Glomerular endothelial cell (primary cell): ENCODE results near the gene CGB7. TPM values are rescaled to one million over a fixed set of nuclear protein-coding genes. Genes with fewer than 3 reads are reported as not detected.
"Not testable (repeated sequence)": the region's sequence is repeated elsewhere in the genome, so short reads cannot be mapped to it uniquely, and the experiment has no call there.

ENCODE experiments used
- DNase-seq: peaks from one replicate; pipeline ENCODE4 v3.0.0-alpha.2; 2011; ENCODE audit warnings: low read depth, low spot score; ENCODE audit errors: extremely low read depth
- total RNA-seq: library from RNA; depleted of rRNA; stranded (reverse); fragments of >200 nt; gene quantifications from 2 replicates; pipeline ENCODE4 v1.2.3, GENCODE V29; 2015

The CGB7 gene
- total RNA-seq: not detected in 2 replicates

GRCh38 chr19:49057636-49058234 is at the start of gene CGB7:
Gene CGB7 (minus strand): TSS chr19:49057749. CDS start chr19:49055375, 2,374 bp downstream.
- no peak for DNase-seq

GRCh38 chr19:49106648-49107135 is 49.1 kb upstream of the CGB7 start:
- no peak for DNase-seq

DNA sequence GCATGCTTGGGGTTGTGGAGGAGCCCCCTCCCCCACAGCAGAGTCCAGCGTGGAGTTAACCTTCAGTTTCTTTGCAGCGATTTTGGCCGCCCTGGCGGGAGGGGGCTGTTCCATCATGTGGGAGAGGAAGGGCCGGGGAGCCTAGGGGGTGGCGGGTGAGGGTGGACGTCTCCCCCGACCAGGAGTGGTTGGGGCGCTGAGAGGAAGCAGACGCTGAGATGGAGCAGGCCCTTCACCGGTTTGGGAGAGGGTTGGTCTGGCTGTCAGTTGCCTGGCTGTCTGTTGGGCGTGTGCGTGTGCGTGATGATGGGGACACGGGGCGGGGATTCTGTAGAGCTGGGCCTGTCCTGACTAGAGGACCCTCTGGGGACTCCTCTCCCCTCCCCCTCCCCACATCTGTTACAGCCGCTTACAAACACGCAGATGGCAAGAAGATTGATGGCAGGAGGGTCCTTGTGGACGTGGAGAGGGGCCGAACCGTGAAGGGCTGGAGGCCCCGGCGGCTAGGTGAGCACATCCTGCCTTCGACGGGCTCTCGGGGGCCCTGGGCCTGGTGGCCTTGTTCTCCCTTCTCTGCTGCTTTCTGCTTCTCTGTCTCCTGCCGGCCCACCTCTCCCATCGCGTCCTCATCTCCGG is 46.8 kb upstream of the CGB7 start:
- DNase-seq: no peak

DNA sequence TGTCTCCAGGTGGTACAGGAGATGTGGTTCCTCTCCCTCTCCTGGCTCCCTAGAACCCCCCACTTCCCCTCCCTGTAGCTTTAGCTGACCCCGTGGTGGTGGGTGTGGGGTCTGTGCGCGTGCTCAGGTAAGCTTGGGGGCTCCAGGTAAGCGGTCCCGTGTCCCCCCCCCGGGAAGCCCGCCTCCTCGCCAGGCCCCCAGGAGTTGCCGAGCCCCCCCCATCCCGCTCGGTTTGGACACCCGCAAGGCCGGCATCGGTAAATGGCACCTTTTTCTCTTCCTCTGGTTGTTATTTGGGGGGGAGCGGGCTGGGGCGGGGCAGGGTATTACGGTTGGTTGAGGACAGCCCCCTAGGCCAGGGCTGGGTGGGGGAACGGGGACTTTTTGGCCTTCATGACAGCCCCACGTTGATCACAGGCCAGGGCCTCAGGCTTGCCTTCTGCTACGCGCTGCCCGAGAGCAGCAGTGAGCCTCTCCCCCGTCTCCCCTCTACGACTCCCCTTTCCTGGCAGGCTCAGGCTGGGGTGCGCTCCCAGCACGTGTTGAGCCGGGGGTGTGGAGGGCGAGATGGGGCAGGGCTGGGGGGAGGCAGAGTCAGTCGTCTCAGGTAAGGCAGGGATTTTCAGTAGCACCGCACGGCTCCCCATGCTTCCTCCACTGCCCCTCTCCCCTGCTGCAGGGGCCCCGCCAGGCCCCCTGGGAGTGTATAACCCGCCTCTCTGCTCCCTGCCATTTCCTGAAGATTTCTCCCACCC is 46.0 kb upstream of the CGB7 start:
- DNase-seq: no peak

DNA sequence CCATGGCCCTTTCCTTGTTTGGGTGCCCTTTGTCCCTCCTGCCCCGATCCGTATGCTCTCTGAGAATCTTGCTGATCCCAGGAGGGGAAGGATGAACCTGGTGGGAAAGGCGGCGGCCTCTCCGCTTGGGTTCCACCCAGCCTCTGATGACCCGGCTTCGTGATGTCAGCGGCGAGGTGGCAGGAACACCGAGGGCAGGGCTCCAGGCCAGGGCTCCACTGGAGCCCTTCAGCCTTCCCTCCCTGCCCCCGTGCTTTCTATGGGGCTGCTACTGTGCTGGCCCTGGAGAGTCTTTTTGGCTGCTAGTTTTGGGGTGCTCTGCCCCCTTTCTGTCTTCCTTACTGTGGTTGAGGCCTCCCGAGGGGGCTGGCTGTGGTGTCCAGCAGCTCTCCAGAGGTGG is 44.8 kb upstream of the CGB7 start:
- no peak for DNase-seq

DNA sequence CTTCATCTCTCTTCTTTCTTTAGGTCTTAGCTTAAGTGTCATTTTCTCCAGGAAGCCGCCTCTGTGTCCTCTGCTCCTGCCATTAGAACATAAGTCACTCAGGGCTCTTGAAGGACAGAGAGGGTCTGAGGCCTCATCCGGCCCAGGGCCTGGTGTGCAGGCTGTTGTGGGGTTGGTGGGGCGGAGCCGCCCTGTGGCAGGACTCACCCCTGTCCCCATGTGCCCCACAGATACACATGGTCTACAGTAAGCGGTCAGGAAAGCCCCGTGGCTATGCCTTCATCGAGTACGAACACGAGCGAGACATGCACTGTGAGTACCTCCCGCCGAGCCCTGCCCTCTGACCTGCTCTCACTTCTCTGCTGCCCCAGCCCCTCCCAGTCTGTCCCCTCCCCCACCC is 43.6 kb upstream of the CGB7 start:
- no peak for DNase-seq

DNA sequence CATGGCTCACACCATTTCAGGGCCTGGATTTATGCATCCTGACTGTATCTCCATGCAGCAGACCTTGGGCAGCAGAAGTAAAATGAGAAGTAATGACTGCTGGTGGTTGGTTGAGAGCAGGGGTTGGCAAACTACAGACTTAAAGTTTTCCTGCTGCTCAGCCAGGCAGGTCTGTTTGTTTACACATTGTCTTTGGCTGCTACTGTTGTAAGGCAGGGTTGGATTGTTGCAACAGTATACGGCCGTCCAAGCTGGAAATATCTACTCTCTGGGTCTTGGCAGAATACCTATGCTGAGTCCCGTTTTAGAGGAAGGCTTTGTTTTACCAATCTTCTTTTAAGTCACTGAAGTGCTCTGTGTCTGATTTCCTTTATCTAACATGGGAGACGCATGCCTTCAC is 41.2 kb upstream of the CGB7 start:
- DNase-seq: no peak

- DNase-seq: no peak
These were observed 40.1 kb upstream of the CGB7 start for GRCh38 chr19:49097453-49098288.

DNA sequence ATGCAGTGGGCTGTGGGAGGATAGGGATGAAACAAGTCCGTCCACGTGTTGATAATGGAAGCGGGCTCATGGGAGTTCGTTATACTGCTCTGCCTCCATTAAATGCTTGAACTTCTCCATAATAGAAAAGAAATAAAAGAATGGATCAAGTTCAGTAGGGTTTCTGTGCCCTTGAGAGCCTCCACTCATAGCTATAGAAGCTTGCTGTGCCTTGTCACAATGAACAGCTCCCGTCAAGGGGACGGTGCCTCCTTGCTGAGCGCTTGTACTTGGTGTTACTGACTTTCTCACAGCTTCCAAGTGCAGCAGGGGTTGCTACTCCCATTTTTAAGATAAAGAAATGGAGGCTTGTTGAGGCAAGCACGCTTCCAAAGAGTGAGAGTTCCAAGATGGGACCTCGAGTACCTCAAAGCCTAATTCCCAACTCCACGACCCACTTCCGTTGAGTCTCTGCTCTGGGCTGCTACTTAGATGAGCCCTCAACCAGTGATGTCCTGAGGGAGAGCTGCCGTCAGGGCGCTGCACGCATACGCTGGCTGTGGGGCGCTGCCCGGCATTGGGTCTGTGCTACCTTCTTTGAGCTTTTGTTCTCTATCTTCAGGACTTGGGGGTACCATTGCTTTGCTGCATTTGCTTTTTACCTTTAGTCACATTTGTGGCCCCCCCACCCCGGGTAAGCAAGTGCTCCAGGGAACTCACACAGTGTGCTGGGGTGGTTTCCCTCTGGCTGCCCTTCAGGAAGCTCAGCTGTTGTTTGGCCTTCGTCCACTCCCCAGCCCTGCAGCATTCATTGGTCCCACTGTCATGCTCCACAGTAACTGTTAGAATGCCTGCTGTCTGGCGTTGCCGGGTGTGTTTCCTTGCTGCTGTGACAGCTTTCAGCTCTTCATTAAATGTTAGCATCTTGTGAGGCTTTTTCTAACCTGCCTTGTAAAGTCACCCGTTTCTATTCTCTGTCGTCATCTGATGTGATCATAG is 37.2 kb upstream of the CGB7 start:
- DNase-seq: no peak

GRCh38 chr19:49092686-49093085 is 35.1 kb upstream of the CGB7 start:
- DNase-seq: no peak

DNA sequence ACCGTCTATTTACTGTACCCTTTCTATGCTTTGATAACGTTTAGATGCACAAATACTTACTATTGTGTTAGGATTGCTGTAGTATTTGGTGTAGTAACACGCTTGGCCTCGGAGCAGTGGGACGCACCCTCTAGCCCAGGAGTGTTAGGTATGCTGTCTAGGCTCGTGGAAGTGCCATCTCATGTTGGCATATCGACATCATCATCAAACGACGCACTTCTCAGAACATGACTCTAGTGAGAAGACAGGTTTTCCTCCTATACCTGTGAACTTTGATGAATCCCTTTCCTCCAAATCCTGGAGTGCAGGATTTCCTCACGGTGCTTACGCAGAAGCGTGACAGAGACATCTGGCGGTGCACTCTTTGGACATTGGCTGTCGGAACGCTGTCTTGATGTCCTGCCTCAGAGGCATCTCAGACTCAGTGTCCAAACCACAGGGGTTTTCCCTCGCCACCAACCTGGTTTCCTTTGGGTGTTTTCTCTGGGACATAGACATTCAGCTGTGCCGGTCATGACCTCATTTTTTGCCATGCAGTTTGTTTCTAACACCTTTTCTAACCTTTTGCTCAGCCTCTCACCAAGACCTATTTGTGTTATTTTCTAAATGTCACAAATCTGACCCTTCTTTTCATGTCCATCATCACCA is 34.0 kb upstream of the CGB7 start:
- DNase-seq: no peak

DNA sequence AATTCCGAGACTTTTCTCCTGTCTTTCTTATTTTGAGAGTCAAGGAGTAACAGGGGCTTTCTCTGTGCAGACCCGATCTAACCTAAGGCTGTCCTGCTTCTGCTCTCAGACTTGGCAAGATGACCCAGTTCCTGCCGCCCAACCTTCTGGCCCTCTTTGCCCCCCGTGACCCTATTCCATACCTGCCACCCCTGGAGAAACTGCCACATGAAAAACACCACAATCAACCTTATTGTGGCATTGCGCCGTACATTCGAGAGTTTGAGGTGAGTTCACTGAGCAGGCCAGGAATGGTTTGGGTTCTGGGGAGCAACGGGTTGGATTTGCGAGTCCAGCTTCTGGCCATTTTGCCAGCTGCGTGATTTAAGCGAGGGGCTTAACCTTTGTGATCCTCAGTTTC is 28.7 kb upstream of the CGB7 start:
- no peak for DNase-seq

DNA sequence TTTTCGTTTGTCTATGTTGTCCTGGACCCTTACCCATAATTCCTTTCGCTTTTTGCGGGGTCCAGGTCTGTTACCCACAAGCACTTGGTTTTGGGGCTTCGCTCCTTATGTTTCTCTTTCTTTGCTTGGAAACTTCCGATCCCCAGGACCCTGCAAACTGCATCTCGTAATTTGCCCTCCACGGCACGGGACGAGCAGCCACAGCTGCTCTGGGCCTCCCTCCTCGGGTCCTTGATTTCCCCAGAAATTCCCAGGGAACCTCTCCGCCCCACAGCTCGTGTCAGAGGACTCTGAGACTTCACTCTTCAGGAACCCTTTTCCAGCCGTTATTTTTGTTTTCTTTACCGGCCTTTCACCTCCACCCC is 28.3 kb upstream of the CGB7 start:
- DNase-seq: no peak

DNA sequence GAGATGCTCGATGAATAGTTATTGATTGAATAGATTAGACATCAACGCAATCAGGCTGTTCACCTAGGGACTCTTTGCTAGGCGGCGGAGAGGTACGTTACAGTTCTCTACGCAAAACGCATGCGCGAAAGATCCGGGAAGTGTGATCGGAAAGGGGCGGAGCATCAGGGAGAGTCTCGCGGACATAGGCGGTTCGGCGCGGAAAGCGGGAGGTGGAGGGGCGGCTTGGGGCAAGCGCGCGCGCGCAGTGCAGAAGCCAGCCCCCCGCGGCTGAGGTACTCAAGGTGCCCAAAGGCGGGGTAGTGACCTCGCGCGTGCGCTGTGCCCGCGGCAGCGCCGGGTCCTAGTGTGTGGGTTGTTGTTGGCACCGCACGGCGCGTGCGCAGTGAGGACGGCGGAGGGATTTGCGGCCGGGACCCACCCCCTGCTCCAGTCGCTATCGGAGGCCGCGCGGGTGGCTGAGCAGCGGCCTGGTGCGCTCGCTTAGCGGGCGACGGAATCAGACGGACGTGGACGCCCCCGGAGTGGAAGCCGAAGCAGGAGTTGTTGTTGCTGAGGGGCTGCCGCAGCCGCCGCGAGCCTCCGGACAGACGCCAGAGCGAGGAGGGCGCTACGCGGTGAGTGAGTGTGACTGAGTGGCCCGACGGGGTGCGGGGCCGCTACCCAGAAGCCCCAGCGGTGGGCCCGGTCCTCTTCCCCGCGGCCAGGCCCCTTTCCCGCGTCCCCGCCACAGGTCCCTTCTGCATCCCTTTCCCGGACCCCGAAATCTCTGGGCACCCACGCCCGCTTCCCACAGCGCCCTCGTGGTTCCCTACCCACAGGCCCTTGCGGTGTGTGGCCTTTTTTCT is 27.7 kb upstream of the CGB7 start, which contains the start of gene SNRNP70:
Gene SNRNP70 (plus strand): TSS at position 432 of the 848 bp plus-strand sequence. CDS start 964 bp downstream, outside the sequence.
- DNase-seq: peak; percentile 96

- no peak for DNase-seq
These were observed 26.9 kb upstream of the CGB7 start for GRCh38 chr19:49084206-49085019.

GRCh38 chr19:49081273-49081672 is 23.7 kb upstream of the CGB7 start:
- DNase-seq: no peak

DNA sequence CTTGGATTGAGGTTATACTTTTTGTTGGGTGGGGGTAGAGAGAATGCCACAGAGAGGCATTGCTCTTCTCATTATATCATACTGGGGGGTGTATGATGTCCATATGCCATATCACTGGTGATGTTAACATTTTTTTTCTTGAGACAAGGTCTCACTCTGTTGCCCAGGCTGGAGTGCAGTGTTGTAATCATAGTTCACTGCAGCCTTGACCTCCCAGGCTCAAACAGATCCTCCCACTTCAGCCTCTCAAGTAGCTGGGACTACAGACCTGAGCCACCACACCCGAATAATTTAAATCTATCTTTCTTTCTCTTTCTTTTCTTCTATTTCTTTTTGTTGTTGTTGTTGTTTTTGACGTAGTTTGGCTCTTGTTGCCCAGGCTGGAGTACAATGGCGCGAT is 22.8 kb upstream of the CGB7 start:
- no peak for DNase-seq

GRCh38 chr19:49074869-49075268 is 17.3 kb upstream of the CGB7 start:
- not testable (repeated sequence) for DNase-seq
